B cell (primary cell): Measurements from ENCODE around the gene NIPAL1. TPM values are rescaled to one million over a fixed set of nuclear protein-coding genes. Genes with fewer than 3 reads are reported as not detected.

ENCODE experiments used
- ATAC-seq: fragments of 200-7000 bp; cut with Tn5 transposase; one replicate; pipeline ENCODE4 v1.10.0; 2021; ENCODE audit warnings: low read depth, mild to moderate bottlenecking, moderate number of reproducible peaks, moderate library complexity
- CTCF ChIA-PET: fragments of 350-600 bp; sonication (Branson Sonifier 250); formaldehyde crosslinking; loops from one replicate; lab custom pipeline; 2021; ENCODE audit warnings: antibody characterized with exemption, inconsistent platforms; lab: Charles Lee
- POLR2A ChIA-PET: fragments of 350-600 bp; sonication (Branson Sonifier 250); formaldehyde crosslinking; loops from one replicate; lab custom pipeline; 2021; ENCODE audit warnings: antibody characterized with exemption; lab: Charles Lee
- DNase-seq: peaks from one replicate; pipeline ENCODE4 v3.0.0; 2013
- H2AFZ ChIP-seq: 2 replicates; pipeline ENCODE4 v1.6.1; 2012; ENCODE audit warnings: mild to moderate bottlenecking, low read depth, low read length; ENCODE audit not compliant: insufficient read depth, poor library complexity, severe bottlenecking
- H3K27ac ChIP-seq, 2 donors: 1 replicate in 1 of 2; 2 replicates in 1 of 2; pipeline ENCODE4 v1.5.1; 2012 to 2013; ENCODE audit warnings: low read length in 2 of 2, mild to moderate bottlenecking in 2 of 2, moderate library complexity in 1 of 2
- H3K27me3 ChIP-seq, 4 experiments: fragments of 200-600 bp in 1 of 4; sonication (generic) in 1 of 4; replicated peaks in 1 of 4; 1 replicate in 2 of 4; 2 replicates in 2 of 4; pipeline versions ENCODE4 v1.6.1 to v1.7.0; 2013 to 2016; ENCODE audit warnings: low read length in 3 of 4, mild to moderate bottlenecking in 2 of 4, mixed read lengths in 1 of 4, moderate library complexity in 1 of 4; ENCODE audit not compliant: insufficient read depth in 4 of 4, control insufficient read depth in 3 of 4; ENCODE audit errors: control extremely low read depth in 1 of 4
- H3K36me3 ChIP-seq, 2 experiments: replicated peaks in 1 of 2; 1 replicate in 1 of 2; 2 replicates in 1 of 2; pipeline versions ENCODE4 v1.6.1 to v1.7.1; 2013; ENCODE audit warnings: low read length in 1 of 2; ENCODE audit not compliant: insufficient read depth in 2 of 2, control insufficient read depth in 1 of 2; ENCODE audit errors: control extremely low read depth in 1 of 2, extremely low read depth in 1 of 2
- H3K4me1 ChIP-seq, 2 donors: fragments of 200-600 bp in 1 of 2; sonication (generic) in 1 of 2; 1 replicate in 1 of 2; 2 replicates in 1 of 2; pipeline versions ENCODE4 v1.5.1 to v1.6.1; 2013 to 2017; ENCODE audit warnings: low read length in 2 of 2; ENCODE audit not compliant: control insufficient read depth in 2 of 2, insufficient read depth in 2 of 2
- H3K4me2 ChIP-seq: replicated peaks from 2 replicates; pipeline ENCODE3; 2012; ENCODE audit warnings: mild to moderate bottlenecking, low read depth, low read length; ENCODE audit not compliant: poor library complexity, severe bottlenecking
- H3K4me3 ChIP-seq, 5 experiments: fragments of 200-600 bp in 1 of 5; sonication (generic) in 1 of 5; 1 replicate in 3 of 5; 2 replicates in 2 of 5; pipeline versions ENCODE4 v1.5.1 to v1.7.0; 2011 to 2016; ENCODE audit warnings: low read length in 4 of 5, mild to moderate bottlenecking in 4 of 5, low read depth in 2 of 5, control low read depth in 1 of 5, moderate library complexity in 1 of 5; ENCODE audit not compliant: insufficient read depth in 1 of 5; ENCODE audit errors: control extremely low read depth in 1 of 5, extremely low read depth in 1 of 5
- H3K79me2 ChIP-seq: fragments of 200-600 bp; sonication (generic); one replicate; pipeline ENCODE4 v1.6.0; 2016; ENCODE audit warnings: low read length; ENCODE audit not compliant: control insufficient read depth, insufficient read depth
- H3K9ac ChIP-seq: fragments of 200-600 bp; sonication (generic); 2 replicates; pipeline ENCODE4 v1.6.1; 2017; ENCODE audit warnings: mild to moderate bottlenecking, low read length, moderate library complexity
- H3K9me3 ChIP-seq, 3 donors: one replicate each; pipeline versions ENCODE4 v1.6.1 to v1.7.1; 2013; ENCODE audit warnings: low read length in 2 of 3; ENCODE audit not compliant: control insufficient read depth in 2 of 3, insufficient read depth in 1 of 3; ENCODE audit errors: control extremely low read depth in 1 of 3
- H4K20me1 ChIP-seq: 2 replicates; pipeline ENCODE4 v1.6.0; 2012; ENCODE audit warnings: mild to moderate bottlenecking, low read length; ENCODE audit not compliant: insufficient read depth, control insufficient read depth, poor library complexity, severe bottlenecking
- H3K27ac Mint-ChIP-seq: one replicate; pipeline ENCODE4 v1.8.0; 2021; ENCODE audit warnings: mixed read lengths
- H3K27me3 Mint-ChIP-seq: one replicate; pipeline ENCODE4 v1.8.0; 2021; ENCODE audit warnings: mixed read lengths
- H3K4me1 Mint-ChIP-seq: one replicate; pipeline ENCODE4 v1.8.0; 2021; ENCODE audit warnings: mixed read lengths
- H3K4me3 Mint-ChIP-seq: one replicate; pipeline ENCODE4 v1.8.0; 2021; ENCODE audit warnings: mixed read lengths
- H3K9me3 Mint-ChIP-seq: one replicate; pipeline ENCODE4 v1.8.0; 2022; ENCODE audit warnings: mixed read lengths; ENCODE audit not compliant: insufficient read depth
- CTCF ChIP-seq: fragments of 200-600 bp; IDR thresholded peaks from one replicate; pipeline ENCODE4 v1.8.0; 2022; ENCODE audit warnings: antibody characterized with exemption, mild to moderate bottlenecking
- EZH2 ChIP-seq: IDR thresholded peaks from 2 replicates; pipeline ENCODE4 v1.6.1; 2012; ENCODE audit warnings: borderline replicate concordance, low read depth, mild to moderate bottlenecking, moderate library complexity, low read length; ENCODE audit not compliant: insufficient read depth, poor library complexity, severe bottlenecking
- WGBS: methylation state at CpG from one replicate; pipeline ENCODE4 v1.1.5; 2013; ENCODE audit warnings: missing lambda C conversion rate; ENCODE audit not compliant: insufficient coverage; 5-methylcytosine and 5-hydroxymethylcytosine counted together
- intact Hi-C: fragments of 100-400 bp; cut with micrococcal nuclease; formaldehyde crosslinking; loops from one replicate; pipeline ENCODE4 v1.10.0; 2022
- polyA plus RNA-seq: library from polyadenylated mRNA; depleted of rRNA; stranded (reverse); fragments of >200 nt; gene quantifications from 2 replicates; pipeline ENCODE4 v1.2.3, GENCODE V29; 2012
- total RNA-seq, 2 donors: library from RNA; stranded (reverse); fragments of 120-200 nt in 1 of 2; gene quantifications; 1 replicate in 1 of 2; 2 replicates in 1 of 2; pipeline versions ENCODE4 v1.2.3 to v1.2.4, GENCODE V29; 2013 to 2022

The NIPAL1 gene
- total and polyA plus RNA-seq, 2 donors (not counting 1 experiment from before 2014, with no cell fraction given): 0.24 to 1.1 TPM

DNA sequence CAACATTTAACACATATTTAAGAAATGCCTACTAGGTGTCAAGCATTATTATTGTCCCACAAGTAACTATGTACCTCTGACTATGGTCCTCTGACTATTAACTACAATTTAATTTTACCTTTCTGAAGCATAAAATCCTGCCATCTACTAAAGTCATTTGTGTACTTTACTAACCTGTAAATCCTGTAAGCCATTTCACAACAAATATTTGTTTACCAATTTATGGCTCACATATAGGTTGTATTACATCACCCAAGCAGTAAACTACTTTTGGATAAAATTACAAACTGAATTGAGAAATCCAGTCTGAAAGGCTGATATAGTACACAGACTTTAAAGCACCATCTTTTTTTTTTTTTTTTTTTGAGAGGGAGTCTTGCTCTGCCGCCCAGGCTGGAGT lies 43.9 kb upstream of the NIPAL1 start:
- Mint-ChIP-seq H3K27ac (no peak overlapping the region), H3K9me3 (no peaks in the 10 kb centered on the region), H3K27me3 (peaks cover 20% of the 10 kb centered on the region), H3K4me3 (no peak overlapping the region), H3K4me1 (peaks cover 6% of the 10 kb centered on the region)
- Histone ChIP-seq H3K9ac (no peak overlapping the region), H3K9me3 (no peaks in the 10 kb centered on the region), H3K4me1 (no peaks in the 10 kb centered on the region), H2AFZ (no peak overlapping the region), H3K27ac (no peak overlapping the region), H3K36me3 (no peaks in the 10 kb centered on the region), H3K79me2 (no peaks in the 10 kb centered on the region), H3K27me3 (no peaks in the 10 kb centered on the region), H3K4me3 (no peak overlapping the region), H4K20me1 (no peaks in the 10 kb centered on the region), H3K4me2 (no peak overlapping the region)
- POLR2A ChIA-PET: no interaction called here
- intact Hi-C loops: no loop called here
- CTCF ChIA-PET: no interaction called here
- WGBS: no CpG with 5 or more reads among the region's 1 CpG
- DNase-seq (no peak), ATAC-seq (no peak)
- TF ChIP-seq CTCF (no peak), EZH2 (no peak)

- TF ChIP-seq CTCF (no peak), EZH2 (no peak)
- H3K79me2 ChIP-seq: no peaks in the 10 kb centered on the region
- H3K4me1 ChIP-seq: no peaks in the 10 kb centered on the region
- no peak overlapping the region for H3K4me2 ChIP-seq
- H2AFZ ChIP-seq: no peak overlapping the region
- H3K4me1 Mint-ChIP-seq: peaks cover 6% of the 10 kb centered on the region
- ATAC-seq (no peak), DNase-seq (no peak)
- no peaks in the 10 kb centered on the region for H4K20me1 ChIP-seq
- H3K27me3 ChIP-seq: no peaks in the 10 kb centered on the region
- POLR2A ChIA-PET: no interaction called here
- H3K27ac Mint-ChIP-seq: no peak overlapping the region
- no peaks in the 10 kb centered on the region for H3K9me3 ChIP-seq
- H3K4me3 ChIP-seq: no peak overlapping the region
- intact Hi-C loops: no loop called here
- H3K27me3 Mint-ChIP-seq: peaks cover 10% of the 10 kb centered on the region
- no CpG with 5 or more reads among the region's 3 CpGs for WGBS
- H3K4me3 Mint-ChIP-seq: no peak overlapping the region
- H3K9ac ChIP-seq: no peak overlapping the region
- CTCF ChIA-PET: interaction anchor here (0.5 to 0.6 kb wide), 2 partner anchors 411 to 873 kb away, joined by 3 read pairs; no protein-coding TSS in a partner anchor
- no peaks in the 10 kb centered on the region for H3K9me3 Mint-ChIP-seq
- no peak overlapping the region for H3K27ac ChIP-seq
- no peaks in the 10 kb centered on the region for H3K36me3 ChIP-seq
Observed at GRCh38 chr4:47974566-47974965, 42.0 kb upstream of the NIPAL1 start.
